H9 (cell line): ENCODE measurements around the gene F12. TPM values are rescaled to one million over a fixed set of nuclear protein-coding genes. Genes with fewer than 3 reads are reported as not detected.

ENCODE experiments used
- DNase-seq: peaks from one replicate; pipeline ENCODE4 v3.0.0-alpha.2; 2017
- H2AFZ ChIP-seq: one replicate; pipeline ENCODE4 v1.6.1; 2013; ENCODE audit warnings: mild to moderate bottlenecking, low read length, control low read depth, moderate library complexity
- H2AK5ac ChIP-seq: 2 replicates; pipeline ENCODE4 v1.6.1; 2013; ENCODE audit warnings: low read length, control low read depth, mixed read lengths; ENCODE audit not compliant: insufficient read length
- H2BK120ac ChIP-seq: one replicate; pipeline ENCODE4 v1.6.1; 2013; ENCODE audit warnings: low read depth, mild to moderate bottlenecking, low read length, control low read depth, inconsistent platforms; ENCODE audit not compliant: poor library complexity, severe bottlenecking
- H2BK12ac ChIP-seq: 2 replicates; pipeline ENCODE4 v1.6.1; 2013; ENCODE audit warnings: low read length, control low read depth, mixed read lengths, low read depth; ENCODE audit not compliant: insufficient read length
- H2BK15ac ChIP-seq: 2 replicates; pipeline ENCODE4 v1.6.1; 2013; ENCODE audit warnings: low read depth, low read length, control low read depth
- H2BK20ac ChIP-seq: one replicate; pipeline ENCODE4 v1.6.1; 2013; ENCODE audit warnings: low read depth, mild to moderate bottlenecking, low read length, control low read depth, inconsistent platforms; ENCODE audit not compliant: poor library complexity, severe bottlenecking
- H2BK5ac ChIP-seq: 2 replicates; pipeline ENCODE4 v1.6.1; 2013; ENCODE audit warnings: low read length, control low read depth, mixed read lengths; ENCODE audit not compliant: insufficient read length
- H3K14ac ChIP-seq: 2 replicates; pipeline ENCODE4 v1.6.1; 2013; ENCODE audit warnings: low read length, control low read depth; ENCODE audit not compliant: insufficient read depth
- H3K18ac ChIP-seq: 2 replicates; pipeline ENCODE4 v1.6.1; 2013; ENCODE audit warnings: low read depth, mild to moderate bottlenecking, mixed read lengths, low read length, control low read depth; ENCODE audit not compliant: insufficient read length
- H3K23ac ChIP-seq: 2 replicates; pipeline ENCODE4 v1.6.1; 2013; ENCODE audit warnings: low read length, control low read depth, mixed read lengths, low read depth; ENCODE audit not compliant: insufficient read length
- H3K23me2 ChIP-seq: 2 replicates; pipeline ENCODE4 v1.6.1; 2013; ENCODE audit warnings: low read depth, mild to moderate bottlenecking, mixed read lengths, low read length, control low read depth; ENCODE audit not compliant: insufficient read length, poor library complexity, severe bottlenecking
- H3K27ac ChIP-seq: 2 replicates; pipeline ENCODE4 v1.5.1; 2013; ENCODE audit warnings: low read length, control low read depth, mixed read lengths, low read depth; ENCODE audit not compliant: insufficient read length
- H3K27me3 ChIP-seq: 2 replicates; pipeline ENCODE4 v1.6.1; 2013; ENCODE audit warnings: low read length, control low read depth, inconsistent platforms; ENCODE audit not compliant: insufficient read depth
- H3K4ac ChIP-seq: 2 replicates; pipeline ENCODE4 v1.6.1; 2013; ENCODE audit warnings: low read depth, mild to moderate bottlenecking, control low read depth, inconsistent platforms, low read length, moderate library complexity
- H3K4me1 ChIP-seq: 2 replicates; pipeline ENCODE4 v1.6.1; 2013; ENCODE audit warnings: low read length, control low read depth, inconsistent platforms; ENCODE audit not compliant: insufficient read depth
- H3K4me2 ChIP-seq: 2 replicates; pipeline ENCODE4 v1.6.1; 2013; ENCODE audit warnings: low read length, control low read depth, mixed read lengths; ENCODE audit not compliant: insufficient read length, insufficient read depth
- H3K56ac ChIP-seq: 2 replicates; pipeline ENCODE4 v1.6.1; 2013; ENCODE audit warnings: low read depth, mild to moderate bottlenecking, mixed read lengths, low read length, control low read depth; ENCODE audit not compliant: insufficient read length
- H3K79me1 ChIP-seq: 2 replicates; pipeline ENCODE4 v1.6.1; 2013; ENCODE audit warnings: low read depth, mild to moderate bottlenecking, moderate library complexity, low read length, control low read depth, inconsistent platforms; ENCODE audit not compliant: insufficient read depth, poor library complexity, severe bottlenecking
- H3K79me2 ChIP-seq: 2 replicates; pipeline ENCODE4 v1.6.1; 2013; ENCODE audit warnings: low read length, control low read depth, inconsistent platforms; ENCODE audit not compliant: insufficient read depth
- H3K9ac ChIP-seq: 2 replicates; pipeline ENCODE4 v1.6.1; 2013; ENCODE audit warnings: low read length, control low read depth, mixed read lengths; ENCODE audit not compliant: insufficient read length; ENCODE audit errors: extremely low read depth
- H3K9me3 ChIP-seq: one replicate; pipeline ENCODE4 v1.6.1; 2013; ENCODE audit warnings: low read depth, low read length, inconsistent platforms; ENCODE audit not compliant: control insufficient read depth
- H3T11ph ChIP-seq: one replicate; pipeline ENCODE4 v1.6.1; 2013; ENCODE audit warnings: mild to moderate bottlenecking, low read length, control low read depth, inconsistent platforms
- H4K20me1 ChIP-seq: one replicate; pipeline ENCODE4 v1.6.1; 2013; ENCODE audit not compliant: control insufficient read depth, insufficient read length, insufficient read depth
- H4K5ac ChIP-seq: 2 replicates; pipeline ENCODE4 v1.6.1; 2013; ENCODE audit warnings: low read depth, mild to moderate bottlenecking, mixed read lengths, low read length, control low read depth; ENCODE audit not compliant: insufficient read length
- H4K8ac ChIP-seq: replicated peaks from 2 replicates; pipeline ENCODE4 v1.6.1; 2013; ENCODE audit warnings: low read length, control low read depth, mixed read lengths, low read depth; ENCODE audit not compliant: insufficient read length
- H4K91ac ChIP-seq: 2 replicates; pipeline ENCODE4 v1.6.1; 2013; ENCODE audit warnings: low read depth, mild to moderate bottlenecking, moderate library complexity, mixed read lengths, low read length, control low read depth; ENCODE audit not compliant: insufficient read length
- H3K27ac Mint-ChIP-seq, 3 experiments: 2 replicates in 2 of 3; 3 replicates in 1 of 3; pipeline ENCODE4 v1.8.0; 2020 to 2021; ENCODE audit warnings: mixed read lengths in 3 of 3, mild to moderate bottlenecking in 1 of 3, moderate library complexity in 1 of 3
- H3K27me3 Mint-ChIP-seq: 2 replicates; pipeline ENCODE4 v1.8.0; 2021; ENCODE audit warnings: low read depth, mild to moderate bottlenecking, moderate library complexity, mixed read lengths
- H3K36me3 Mint-ChIP-seq, 3 experiments: 2 replicates in 2 of 3; 3 replicates in 1 of 3; pipeline ENCODE4 v1.8.0; 2020 to 2021; ENCODE audit warnings: low read depth in 3 of 3, mixed read lengths in 3 of 3; ENCODE audit not compliant: insufficient read depth in 1 of 3
- H3K4me1 Mint-ChIP-seq, 2 experiments: 2 replicates each; pipeline ENCODE4 v1.8.0; 2020; ENCODE audit warnings: mixed read lengths in 2 of 2
- H3K4me3 Mint-ChIP-seq, 2 experiments: 2 replicates in 1 of 2; 3 replicates in 1 of 2; pipeline ENCODE4 v1.8.0; 2020 to 2021; ENCODE audit warnings: mild to moderate bottlenecking in 2 of 2, mixed read lengths in 2 of 2, moderate library complexity in 1 of 2
- H3K9me3 Mint-ChIP-seq, 2 experiments: 2 replicates in 1 of 2; 3 replicates in 1 of 2; pipeline ENCODE4 v1.8.0; 2020; ENCODE audit warnings: mild to moderate bottlenecking in 2 of 2, mixed read lengths in 2 of 2, moderate library complexity in 1 of 2
- CTCF ChIP-seq: fragments of 200-600 bp; sonication (generic); conservative IDR thresholded peaks from 3 replicates; pipeline ENCODE4 v1.8.0; 2021; ENCODE audit warnings: antibody characterized with exemption, mild to moderate bottlenecking
- WGBS: extraction: QIAGEN DNeasy Blood & Tissue Kit; methylation state at CpG from one replicate; pipeline ENCODE4 v1.1.7; 2013; ENCODE audit warnings: missing lambda C conversion rate, low lambda C conversion rate, mixed read lengths; ENCODE audit not compliant: insufficient read length; ENCODE audit errors: extremely low coverage; 5-methylcytosine and 5-hydroxymethylcytosine counted together
- total RNA-seq: library from RNA; stranded (reverse); gene quantifications from 2 replicates; pipeline ENCODE4 v1.2.1, GENCODE V29; 2021

F12 gene
- total RNA-seq, 1 experiment from 2014 or later = 3.5 TPM

DNA sequence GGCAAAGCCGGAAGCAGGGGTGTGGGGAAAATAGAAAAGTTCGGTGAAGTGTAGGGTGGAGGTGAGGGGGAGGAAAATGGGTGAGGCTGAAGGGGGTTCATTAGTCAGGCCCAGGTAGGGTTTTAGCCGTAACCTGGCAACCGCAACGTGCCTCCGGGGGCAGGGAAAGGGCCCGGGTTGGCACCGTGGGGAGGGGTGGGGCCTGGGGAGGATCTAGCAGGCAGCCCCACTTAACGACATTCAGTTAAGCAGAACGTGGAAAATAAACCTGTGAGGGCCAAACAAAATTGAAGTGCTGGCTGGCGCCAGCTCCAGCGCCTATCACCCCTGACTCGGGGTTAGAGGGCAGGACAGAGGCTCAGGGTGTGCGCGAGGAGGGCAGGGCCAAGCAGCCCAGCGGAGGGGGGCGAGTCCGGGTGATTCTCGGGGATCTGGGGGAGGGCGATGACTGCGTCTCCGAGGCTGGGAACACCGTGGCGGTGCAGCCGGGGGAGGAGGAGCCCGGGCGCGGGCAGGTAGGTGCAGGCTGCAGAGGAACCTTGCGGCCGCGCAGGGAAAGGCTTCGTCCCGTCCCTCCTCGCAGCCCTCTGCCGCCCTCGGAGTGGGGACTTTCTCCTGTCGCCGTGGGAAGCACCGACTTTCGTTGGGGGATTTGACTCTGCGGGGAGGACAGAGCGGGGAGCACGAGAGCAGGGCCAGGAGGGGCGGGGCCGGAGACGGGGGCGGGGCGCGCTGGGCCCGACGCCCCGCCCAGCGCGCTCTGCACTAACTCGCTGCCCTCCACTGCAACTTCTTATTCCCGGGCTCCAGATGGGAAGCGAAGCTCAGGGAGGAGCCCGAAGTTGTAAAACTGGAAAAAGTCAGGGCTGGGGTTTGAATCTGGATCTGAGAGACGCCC lies 46.5 kb downstream of the F12 start:
- Histone ChIP-seq H3K4me1 (peaks cover 9% of the 10 kb centered on the region; the same call in 1 of the 2 replicates), H4K91ac (no peak overlapping the region), H2BK15ac (no peak overlapping the region), H4K8ac (no peak overlapping the region), H2BK5ac (no peak overlapping the region), H4K20me1 (no peaks in the 10 kb centered on the region), H3K23me2 (peaks cover 9% of the 10 kb centered on the region), H3K14ac (no peak overlapping the region), H4K5ac (no peak overlapping the region), H2AFZ (no peak overlapping the region), H3T11ph (no peak overlapping the region), H3K18ac (peak overlapping the region; percentile 6), H3K27ac (no peak overlapping the region), H2BK120ac (no peak overlapping the region), H3K79me2 (no peaks in the 10 kb centered on the region), H3K56ac (no peak overlapping the region), H3K9ac (no peak overlapping the region), H2BK20ac (no peak overlapping the region), H2AK5ac (no peak overlapping the region), H3K9me3 (no peaks in the 10 kb centered on the region), H3K4ac (no peak overlapping the region), H2BK12ac (no peak overlapping the region), H3K23ac (no peak overlapping the region), H3K4me2 (peak overlapping the region; percentile 37), H3K79me1 (no peaks in the 10 kb centered on the region), H3K27me3 (no peaks in the 10 kb centered on the region)
- WGBS = no CpG with 5 or more reads among the region's 59 CpGs
- no peak for TF ChIP-seq CTCF
- Mint-ChIP-seq H3K27me3 (peaks cover 33% of the 10 kb centered on the region), H3K27ac (no peak overlapping the region; a peak in 1 of 7 replicates), H3K4me1 (peaks cover 23 to 41% of the 10 kb centered on the region in 2 experiments), H3K4me3 (peak overlapping the region; percentile 71 to 81), H3K36me3 (no peaks in the 10 kb centered on the region), H3K9me3 (no peaks in the 10 kb centered on the region)
- peak; percentile 83 for DNase-seq
